Retinal pigment epithelial cell (primary cell): ENCODE results near the gene SEMA3C.

Experiments used
- DNase-seq: peaks from one replicate; pipeline ENCODE4 v3.0.0-alpha.2; 2010; ENCODE audit warnings: low read depth
- H3K4me3 ChIP-seq: 2 replicates; pipeline ENCODE4 v1.5.1; 2011; ENCODE audit warnings: mild to moderate bottlenecking, low read length, control low read depth, moderate library complexity
- CTCF ChIP-seq: conservative IDR thresholded peaks from 2 replicates; pipeline ENCODE4 v1.5.1; 2011; ENCODE audit warnings: low read depth, low read length, control low read depth, inconsistent platforms

SEMA3C gene

GRCh38 chr7:80721883-80722615 is 196.8 kb downstream of the SEMA3C start:
- DNase-seq, result peak; percentile 72
- no peak overlapping the region for H3K4me3 ChIP-seq
- no peak for TF ChIP-seq CTCF

GRCh38 chr7:80720146-80720545 is 198.7 kb downstream of the SEMA3C start:
- TF ChIP-seq CTCF, result no peak
- DNase-seq, result no peak
- H3K4me3 ChIP-seq, result no peak overlapping the region

GRCh38 chr7:80719261-80719660 is 199.6 kb downstream of the SEMA3C start:
- no peak for DNase-seq
- TF ChIP-seq CTCF, result no peak

GRCh38 chr7:80711531-80711930 is 207.3 kb downstream of the SEMA3C start:
- no peak for TF ChIP-seq CTCF
- H3K4me3 ChIP-seq, result no peak overlapping the region
- no peak for DNase-seq

More at GRCh38 chr7:80719261-80719660, 199.6 kb downstream of the SEMA3C start:
- no peak overlapping the region for H3K4me3 ChIP-seq

DNA sequence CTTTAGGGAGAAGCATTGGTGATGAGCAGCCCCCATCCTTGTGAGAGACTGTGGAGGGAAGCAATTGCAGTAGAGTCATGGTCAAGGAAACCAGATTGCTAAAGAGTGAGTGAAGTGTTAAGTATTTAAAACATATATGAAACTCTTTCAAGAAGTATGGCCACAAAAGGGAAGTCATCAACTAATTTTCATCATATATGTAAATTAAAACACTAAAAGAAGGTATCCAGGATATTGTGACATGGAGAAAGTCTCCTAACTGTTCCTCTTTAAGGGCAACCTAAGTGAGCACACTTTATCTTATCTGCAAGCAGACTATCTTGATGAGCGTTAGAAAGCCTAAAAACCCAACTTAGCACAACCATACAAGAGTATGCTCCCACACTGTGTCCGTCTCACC is 210.7 kb downstream of the SEMA3C start:
- no peak overlapping the region for H3K4me3 ChIP-seq
- no peak for DNase-seq

GRCh38 chr7:80707318-80707717 is 211.5 kb downstream of the SEMA3C start:
- H3K4me3 ChIP-seq, result no peak overlapping the region
- no peak for DNase-seq
- TF ChIP-seq CTCF, result no peak

More for the DNA sequence above, 210.7 kb downstream of the SEMA3C start:
- TF ChIP-seq CTCF, result no peak

- DNase-seq, result no peak
- no peak overlapping the region for H3K4me3 ChIP-seq
- no peak for TF ChIP-seq CTCF
These were observed 213.6 kb downstream of the SEMA3C start for GRCh38 chr7:80705130-80705781.
